HepG2 (cell line): ENCODE results near the gene MRO. TPM values are rescaled to one million over a fixed set of nuclear protein-coding genes. Genes with fewer than 3 reads are reported as not detected.

Source experiments
- DMAP1 ChIP-seq: IDR thresholded peaks from 2 replicates; pipeline ENCODE4 v1.6.1; 2016
- FOXC1 ChIP-seq: sonication (generic); formaldehyde crosslinking; IDR thresholded peaks from 2 replicates; pipeline ENCODE4 v1.8.0; 2022; ENCODE audit warnings: mild to moderate bottlenecking, missing genetic modification reagents, borderline replicate concordance
- GFI1 ChIP-seq: sonication (generic); formaldehyde crosslinking; IDR thresholded peaks from 2 replicates; pipeline ENCODE4 v1.5.0; 2020; ENCODE audit warnings: missing genetic modification reagents, mild to moderate bottlenecking, borderline replicate concordance
- ZNF30 ChIP-seq: sonication (generic); formaldehyde crosslinking; IDR thresholded peaks from 2 replicates; pipeline ENCODE4 v1.5.0; 2020; ENCODE audit warnings: mild to moderate bottlenecking, missing genetic modification reagents
- ZNF543 ChIP-seq: sonication (generic); formaldehyde crosslinking; IDR thresholded peaks from 2 replicates; pipeline ENCODE4 v1.4.0; 2020; ENCODE audit warnings: mild to moderate bottlenecking, missing genetic modification reagents
- ZSCAN29 ChIP-seq: sonication (generic); formaldehyde crosslinking; conservative IDR thresholded peaks from 2 replicates; pipeline ENCODE4 v1.4.0; 2020; ENCODE audit warnings: mild to moderate bottlenecking, missing genetic modification reagents
- polyA plus RNA-seq, 8 experiments: library from polyadenylated mRNA; depleted of rRNA in 3 of 8; stranded (reverse) in 7 of 8; unstranded in 1 of 8; fragments of >200 nt; fragmentation: Illumina TruSeq in 4 of 8; extraction: Trizol in 4 of 8; gene quantifications; 2 replicates each; pipeline versions ENCODE4 v1.2.1 to v1.2.3, GENCODE V29; 2011 to 2016; ENCODE audit warnings: low read depth in 4 of 8, missing spikeins in 1 of 8, mixed read lengths in 1 of 8; ENCODE audit not compliant: insufficient read depth in 1 of 8
- total RNA-seq, 5 experiments: library from RNA; depleted of rRNA; stranded (reverse); fragments of >200 nt; fragmentation: Illumina TruSeq; extraction: Trizol; gene quantifications; 2 replicates each; pipeline ENCODE4 v1.2.3, GENCODE V29; 2016; ENCODE audit warnings: low read depth in 1 of 5
- TF ChIP-seq, protein P1 (sequence below): sonication (generic); formaldehyde crosslinking; IDR thresholded peaks from 2 replicates; pipeline ENCODE4 v1.5.1; 2020; ENCODE audit warnings: mild to moderate bottlenecking, missing genetic modification reagents
- TF ChIP-seq, protein P2 (sequence below), 2 experiments: sonication (generic) in 1 of 2; formaldehyde crosslinking in 1 of 2; IDR thresholded peaks; 2 replicates each; pipeline versions ENCODE4 v1.5.1 to v1.6.1; 2011 to 2020; ENCODE audit warnings: borderline replicate concordance in 1 of 2, low read depth in 1 of 2, low read length in 1 of 2, mild to moderate bottlenecking in 1 of 2, missing genetic modification reagents in 1 of 2, moderate library complexity in 1 of 2
- TF ChIP-seq, protein P3 (sequence below): fragments of 450-650 bp; IDR thresholded peaks from 2 replicates; pipeline ENCODE4 v1.6.1; 2017
- TF ChIP-seq, protein P4 (sequence below): IDR thresholded peaks from 2 replicates; pipeline ENCODE4 v1.6.1; 2016; ENCODE audit warnings: mild to moderate bottlenecking, missing biosample characterization, missing genetic modification reagents
- TF ChIP-seq, protein P5 (sequence below): sonication (generic); formaldehyde crosslinking; IDR thresholded peaks from 2 replicates; pipeline ENCODE4 v1.4.0; 2020; ENCODE audit warnings: missing genetic modification reagents
- TF ChIP-seq, protein P6 (sequence below): sonication (generic); formaldehyde crosslinking; IDR thresholded peaks from 2 replicates; pipeline ENCODE4 v1.4.0; 2020; ENCODE audit warnings: mild to moderate bottlenecking, missing genetic modification reagents
- TF ChIP-seq, protein P7 (sequence below): sonication (generic); formaldehyde crosslinking; IDR thresholded peaks from 2 replicates; pipeline ENCODE4 v1.5.0; 2020; ENCODE audit warnings: mild to moderate bottlenecking, missing genetic modification reagents, borderline replicate concordance

MRO gene
- total and polyA plus RNA-seq, 2 of the 13 experiments (the other 11 are each of a cell fraction or from before 2014, with no cell fraction given): not detected

DNA sequence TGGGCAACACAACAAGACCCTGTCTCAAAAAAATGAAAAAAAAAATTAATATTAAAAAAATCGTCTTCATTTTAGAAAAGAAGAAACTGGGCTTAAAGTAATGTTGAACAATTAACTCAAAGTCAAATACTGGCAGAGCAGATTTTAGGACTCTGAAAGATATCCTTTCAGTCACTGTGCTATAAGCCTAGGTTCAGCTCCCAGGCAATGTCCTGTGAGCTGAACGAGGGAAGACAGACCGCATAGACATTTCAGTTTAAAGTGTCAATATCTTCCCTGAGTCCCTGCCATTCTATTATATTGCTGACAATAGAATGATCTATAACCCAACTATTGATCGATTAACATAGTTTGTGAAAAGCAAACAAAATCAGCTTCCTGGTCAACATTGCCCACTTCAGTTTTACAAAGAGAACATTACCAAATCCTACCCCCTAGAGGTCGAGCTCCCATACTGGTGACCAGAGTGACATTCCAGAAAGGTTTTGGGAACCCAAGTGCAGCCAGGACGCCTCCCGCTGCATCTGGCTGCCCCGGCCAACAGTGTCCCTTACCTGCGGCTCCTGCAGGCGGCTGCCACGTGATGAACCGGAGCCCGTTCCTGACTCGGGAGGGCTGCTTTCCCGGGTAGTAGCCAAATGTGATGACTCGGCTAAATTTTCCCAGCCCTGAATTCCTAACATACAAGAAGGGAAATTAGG lies 639 bp downstream of the MRO start (continued):
- TF ChIP-seq DMAP1 (CRISPR knock-in tag) (0 out of 2 replicates have a peak, but pooled peaks have one; percentile 38), ZNF30 (CRISPR knock-in tag) (no peak), GFI1 (CRISPR knock-in tag) (peak; percentile 50; the same call in 1 of the 2 replicates), ZNF543 (no peak), FOXC1 (peak; percentile 1; the same call in 1 of the 2 replicates), ZSCAN29 (peak; percentile 84)
- TF ChIP-seq, protein P1, sequence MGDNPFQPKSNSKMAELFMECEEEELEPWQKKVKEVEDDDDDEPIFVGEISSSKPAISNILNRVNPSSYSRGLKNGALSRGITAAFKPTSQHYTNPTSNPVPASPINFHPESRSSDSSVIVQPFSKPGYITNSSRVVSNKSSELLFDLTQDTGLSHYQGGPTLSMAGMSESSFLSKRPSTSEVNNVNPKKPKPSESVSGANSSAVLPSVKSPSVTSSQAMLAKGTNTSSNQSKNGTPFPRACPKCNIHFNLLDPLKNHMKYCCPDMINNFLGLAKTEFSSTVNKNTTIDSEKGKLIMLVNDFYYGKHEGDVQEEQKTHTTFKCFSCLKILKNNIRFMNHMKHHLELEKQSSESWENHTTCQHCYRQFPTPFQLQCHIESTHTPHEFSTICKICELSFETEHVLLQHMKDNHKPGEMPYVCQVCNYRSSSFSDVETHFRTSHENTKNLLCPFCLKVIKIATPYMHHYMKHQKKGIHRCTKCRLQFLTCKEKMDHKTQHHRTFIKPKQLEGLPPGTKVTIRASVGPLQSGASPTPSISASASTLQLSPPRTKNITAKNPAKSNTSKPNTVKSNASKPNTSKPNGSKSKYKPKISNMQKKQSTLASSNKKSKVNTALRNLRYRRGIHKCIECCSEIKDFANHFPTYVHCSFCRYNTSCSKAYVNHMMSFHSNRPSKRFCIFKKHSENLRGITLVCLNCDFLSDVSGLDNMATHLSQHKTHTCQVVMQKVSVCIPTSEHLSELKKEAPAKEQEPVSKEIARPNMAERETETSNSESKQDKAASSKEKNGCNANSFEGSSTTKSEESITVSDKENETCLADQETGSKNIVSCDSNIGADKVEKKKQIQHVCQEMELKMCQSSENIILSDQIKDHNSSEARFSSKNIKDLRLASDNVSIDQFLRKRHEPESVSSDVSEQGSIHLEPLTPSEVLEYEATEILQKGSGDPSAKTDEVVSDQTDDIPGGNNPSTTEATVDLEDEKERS: no peak
- TF ChIP-seq, protein P2, sequence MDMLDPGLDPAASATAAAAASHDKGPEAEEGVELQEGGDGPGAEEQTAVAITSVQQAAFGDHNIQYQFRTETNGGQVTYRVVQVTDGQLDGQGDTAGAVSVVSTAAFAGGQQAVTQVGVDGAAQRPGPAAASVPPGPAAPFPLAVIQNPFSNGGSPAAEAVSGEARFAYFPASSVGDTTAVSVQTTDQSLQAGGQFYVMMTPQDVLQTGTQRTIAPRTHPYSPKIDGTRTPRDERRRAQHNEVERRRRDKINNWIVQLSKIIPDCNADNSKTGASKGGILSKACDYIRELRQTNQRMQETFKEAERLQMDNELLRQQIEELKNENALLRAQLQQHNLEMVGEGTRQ (IDR thresholded peaks at IDR 0.05; ENCODE audit: low read depth, low read length): no peak
- TF ChIP-seq, protein P2 (CRISPR knock-in tag; IDR thresholded peaks at IDR 0.05; ENCODE audit: borderline replicate concordance): peak; percentile 25; the same call in 1 of the 2 replicates
- TF ChIP-seq, protein P3, sequence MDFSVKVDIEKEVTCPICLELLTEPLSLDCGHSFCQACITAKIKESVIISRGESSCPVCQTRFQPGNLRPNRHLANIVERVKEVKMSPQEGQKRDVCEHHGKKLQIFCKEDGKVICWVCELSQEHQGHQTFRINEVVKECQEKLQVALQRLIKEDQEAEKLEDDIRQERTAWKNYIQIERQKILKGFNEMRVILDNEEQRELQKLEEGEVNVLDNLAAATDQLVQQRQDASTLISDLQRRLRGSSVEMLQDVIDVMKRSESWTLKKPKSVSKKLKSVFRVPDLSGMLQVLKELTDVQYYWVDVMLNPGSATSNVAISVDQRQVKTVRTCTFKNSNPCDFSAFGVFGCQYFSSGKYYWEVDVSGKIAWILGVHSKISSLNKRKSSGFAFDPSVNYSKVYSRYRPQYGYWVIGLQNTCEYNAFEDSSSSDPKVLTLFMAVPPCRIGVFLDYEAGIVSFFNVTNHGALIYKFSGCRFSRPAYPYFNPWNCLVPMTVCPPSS: no peak
- TF ChIP-seq, protein P4, sequence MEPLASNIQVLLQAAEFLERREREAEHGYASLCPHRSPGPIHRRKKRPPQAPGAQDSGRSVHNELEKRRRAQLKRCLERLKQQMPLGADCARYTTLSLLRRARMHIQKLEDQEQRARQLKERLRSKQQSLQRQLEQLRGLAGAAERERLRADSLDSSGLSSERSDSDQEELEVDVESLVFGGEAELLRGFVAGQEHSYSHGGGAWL (CRISPR knock-in tag): no peak
- TF ChIP-seq, protein P5, sequence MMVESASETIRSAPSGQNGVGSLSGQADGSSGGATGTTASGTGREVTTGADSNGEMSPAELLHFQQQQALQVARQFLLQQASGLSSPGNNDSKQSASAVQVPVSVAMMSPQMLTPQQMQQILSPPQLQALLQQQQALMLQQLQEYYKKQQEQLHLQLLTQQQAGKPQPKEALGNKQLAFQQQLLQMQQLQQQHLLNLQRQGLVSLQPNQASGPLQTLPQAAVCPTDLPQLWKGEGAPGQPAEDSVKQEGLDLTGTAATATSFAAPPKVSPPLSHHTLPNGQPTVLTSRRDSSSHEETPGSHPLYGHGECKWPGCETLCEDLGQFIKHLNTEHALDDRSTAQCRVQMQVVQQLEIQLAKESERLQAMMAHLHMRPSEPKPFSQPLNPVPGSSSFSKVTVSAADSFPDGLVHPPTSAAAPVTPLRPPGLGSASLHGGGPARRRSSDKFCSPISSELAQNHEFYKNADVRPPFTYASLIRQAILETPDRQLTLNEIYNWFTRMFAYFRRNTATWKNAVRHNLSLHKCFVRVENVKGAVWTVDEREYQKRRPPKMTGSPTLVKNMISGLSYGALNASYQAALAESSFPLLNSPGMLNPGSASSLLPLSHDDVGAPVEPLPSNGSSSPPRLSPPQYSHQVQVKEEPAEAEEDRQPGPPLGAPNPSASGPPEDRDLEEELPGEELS (CRISPR knock-in tag): 0 out of 2 replicates have a peak, but pooled peaks have one; percentile 19
- TF ChIP-seq, protein P6, sequence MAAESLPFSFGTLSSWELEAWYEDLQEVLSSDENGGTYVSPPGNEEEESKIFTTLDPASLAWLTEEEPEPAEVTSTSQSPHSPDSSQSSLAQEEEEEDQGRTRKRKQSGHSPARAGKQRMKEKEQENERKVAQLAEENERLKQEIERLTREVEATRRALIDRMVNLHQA (CRISPR knock-in tag): no peak
- TF ChIP-seq, protein P7, sequence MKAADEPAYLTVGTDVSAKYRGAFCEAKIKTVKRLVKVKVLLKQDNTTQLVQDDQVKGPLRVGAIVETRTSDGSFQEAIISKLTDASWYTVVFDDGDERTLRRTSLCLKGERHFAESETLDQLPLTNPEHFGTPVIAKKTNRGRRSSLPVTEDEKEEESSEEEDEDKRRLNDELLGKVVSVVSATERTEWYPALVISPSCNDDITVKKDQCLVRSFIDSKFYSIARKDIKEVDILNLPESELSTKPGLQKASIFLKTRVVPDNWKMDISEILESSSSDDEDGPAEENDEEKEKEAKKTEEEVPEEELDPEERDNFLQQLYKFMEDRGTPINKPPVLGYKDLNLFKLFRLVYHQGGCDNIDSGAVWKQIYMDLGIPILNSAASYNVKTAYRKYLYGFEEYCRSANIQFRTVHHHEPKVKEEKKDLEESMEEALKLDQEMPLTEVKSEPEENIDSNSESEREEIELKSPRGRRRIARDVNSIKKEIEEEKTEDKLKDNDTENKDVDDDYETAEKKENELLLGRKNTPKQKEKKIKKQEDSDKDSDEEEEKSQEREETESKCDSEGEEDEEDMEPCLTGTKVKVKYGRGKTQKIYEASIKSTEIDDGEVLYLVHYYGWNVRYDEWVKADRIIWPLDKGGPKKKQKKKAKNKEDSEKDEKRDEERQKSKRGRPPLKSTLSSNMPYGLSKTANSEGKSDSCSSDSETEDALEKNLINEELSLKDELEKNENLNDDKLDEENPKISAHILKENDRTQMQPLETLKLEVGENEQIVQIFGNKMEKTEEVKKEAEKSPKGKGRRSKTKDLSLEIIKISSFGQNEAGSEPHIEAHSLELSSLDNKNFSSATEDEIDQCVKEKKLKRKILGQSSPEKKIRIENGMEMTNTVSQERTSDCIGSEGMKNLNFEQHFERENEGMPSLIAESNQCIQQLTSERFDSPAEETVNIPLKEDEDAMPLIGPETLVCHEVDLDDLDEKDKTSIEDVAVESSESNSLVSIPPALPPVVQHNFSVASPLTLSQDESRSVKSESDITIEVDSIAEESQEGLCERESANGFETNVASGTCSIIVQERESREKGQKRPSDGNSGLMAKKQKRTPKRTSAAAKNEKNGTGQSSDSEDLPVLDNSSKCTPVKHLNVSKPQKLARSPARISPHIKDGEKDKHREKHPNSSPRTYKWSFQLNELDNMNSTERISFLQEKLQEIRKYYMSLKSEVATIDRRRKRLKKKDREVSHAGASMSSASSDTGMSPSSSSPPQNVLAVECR: peak; percentile 23; the same call in 1 of the 2 replicates
